Sciatic nerve (tissue), 2 donors: ENCODE measurements around the gene LDHA. TPM values are rescaled to one million over a fixed set of nuclear protein-coding genes. Genes with fewer than 3 reads are reported as not detected.
A peak's percentile ranks its signal among the peaks of the same experiment; 100 is the strongest.
"Not testable (repeated sequence)": the region's sequence is repeated elsewhere in the genome, so short reads cannot be mapped to it uniquely, and the experiment has no call there.

ENCODE experiments used
- ATAC-seq: fragments of 200-7000 bp; cut with Tn5 transposase; one replicate; pipeline ENCODE4 v1.9.1; 2020; ENCODE audit warnings: mild to moderate bottlenecking, moderate library complexity
- DNase-seq: peaks from one replicate; pipeline ENCODE4 v3.0.0-alpha.2; 2020; ENCODE audit warnings: low spot score
- intact Hi-C: fragments of 100-400 bp; cut with DNase I; formaldehyde crosslinking; loops from one replicate; pipeline ENCODE4 v1.14.2; 2022
- total RNA-seq: library from RNA; stranded (reverse); fragmentation: NEBNext Ultra II Directional; extraction: Animal tissue kit (Norgen Biotek cat#: 25700); gene quantifications from one replicate; pipeline ENCODE4 v1.2.1, GENCODE V29; 2021
- donor health status: DM: no; HTN: no; CAD: no.
- donor health status: DM: no; HTN: no; CAD: no.

Gene LDHA
- total RNA-seq, 1 donor from 2014 or later = 303 TPM

DNA sequence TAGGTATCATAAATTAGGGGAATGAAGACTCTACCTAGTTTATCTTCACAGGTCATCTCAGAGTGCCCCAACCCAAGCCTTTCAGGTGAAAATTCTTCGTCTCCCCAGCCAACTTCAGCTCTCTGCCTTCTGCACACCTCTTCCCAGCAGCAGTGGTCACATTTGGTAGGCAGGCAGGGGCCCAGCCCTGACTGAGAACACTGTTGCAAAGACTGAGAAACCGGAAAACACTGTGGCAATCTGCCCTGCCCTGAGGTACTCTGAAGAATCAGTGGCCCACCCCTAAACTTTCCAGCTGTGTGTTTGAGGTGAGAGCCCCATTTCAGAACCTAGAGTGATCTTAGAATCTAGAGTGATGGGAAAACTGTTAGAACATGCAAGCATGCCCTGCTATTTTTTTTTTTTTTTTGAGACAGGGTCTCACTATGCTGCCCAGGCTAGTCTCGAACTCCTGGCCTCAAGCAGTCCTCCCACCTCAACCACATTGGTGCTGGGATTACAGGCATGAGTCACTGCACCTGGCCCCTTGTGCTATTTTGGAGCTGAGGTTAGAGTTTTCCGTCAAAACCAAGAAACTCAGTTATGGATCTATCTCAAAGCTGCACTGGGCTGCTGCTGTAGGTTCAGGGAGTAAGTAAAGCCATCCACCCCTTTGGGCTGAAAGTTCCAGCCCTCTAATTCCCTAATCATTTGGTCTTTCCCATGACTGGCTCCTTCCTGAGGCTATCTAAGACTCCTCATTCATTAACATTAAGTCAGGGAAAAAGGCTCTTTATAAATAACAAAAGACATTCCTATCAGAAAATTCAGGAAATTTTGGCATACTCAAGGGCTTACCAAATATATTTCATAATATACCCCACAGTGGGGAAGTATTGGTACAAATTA lies 1.7 kb upstream of the LDHA start:
- intact Hi-C loops = no loop called here
- DNase-seq (no peak), ATAC-seq (no peak)

DNA sequence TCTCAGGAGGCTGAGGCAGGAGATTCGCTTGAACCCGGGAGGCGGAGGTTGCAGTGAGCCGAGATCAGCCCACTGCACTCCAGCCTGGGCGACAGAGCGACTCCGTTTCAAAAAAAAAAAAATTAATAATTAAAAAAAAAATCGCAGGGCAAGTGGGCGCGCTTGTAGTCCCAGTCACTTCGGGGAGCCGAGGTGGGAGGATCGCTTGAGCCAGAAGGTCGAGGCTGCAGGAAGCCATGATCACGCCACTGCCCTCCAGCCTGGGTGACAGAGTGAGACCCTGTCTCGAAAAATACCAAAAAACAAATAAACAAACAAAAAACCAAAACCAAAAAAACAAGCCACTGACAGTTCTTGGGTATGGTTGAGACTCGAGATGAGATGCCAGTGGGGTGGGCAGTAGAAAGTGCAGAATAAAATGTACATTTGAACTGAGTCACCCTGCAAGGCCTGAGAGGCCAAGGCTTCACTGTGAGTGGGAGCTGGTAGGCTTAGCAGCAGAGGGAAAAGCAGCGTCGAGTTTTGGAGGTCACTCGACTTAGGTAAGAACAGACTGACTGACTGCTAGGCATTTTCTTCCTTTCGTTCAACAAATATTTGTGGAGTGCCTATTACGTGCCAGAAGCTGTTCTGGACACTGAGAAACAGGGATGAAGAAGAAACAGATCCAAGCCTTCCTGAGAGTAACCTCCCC lies 635 bp upstream of the LDHA start:
- DNase-seq (no peak), ATAC-seq (no peak)
- intact Hi-C loops = no loop called here

DNA sequence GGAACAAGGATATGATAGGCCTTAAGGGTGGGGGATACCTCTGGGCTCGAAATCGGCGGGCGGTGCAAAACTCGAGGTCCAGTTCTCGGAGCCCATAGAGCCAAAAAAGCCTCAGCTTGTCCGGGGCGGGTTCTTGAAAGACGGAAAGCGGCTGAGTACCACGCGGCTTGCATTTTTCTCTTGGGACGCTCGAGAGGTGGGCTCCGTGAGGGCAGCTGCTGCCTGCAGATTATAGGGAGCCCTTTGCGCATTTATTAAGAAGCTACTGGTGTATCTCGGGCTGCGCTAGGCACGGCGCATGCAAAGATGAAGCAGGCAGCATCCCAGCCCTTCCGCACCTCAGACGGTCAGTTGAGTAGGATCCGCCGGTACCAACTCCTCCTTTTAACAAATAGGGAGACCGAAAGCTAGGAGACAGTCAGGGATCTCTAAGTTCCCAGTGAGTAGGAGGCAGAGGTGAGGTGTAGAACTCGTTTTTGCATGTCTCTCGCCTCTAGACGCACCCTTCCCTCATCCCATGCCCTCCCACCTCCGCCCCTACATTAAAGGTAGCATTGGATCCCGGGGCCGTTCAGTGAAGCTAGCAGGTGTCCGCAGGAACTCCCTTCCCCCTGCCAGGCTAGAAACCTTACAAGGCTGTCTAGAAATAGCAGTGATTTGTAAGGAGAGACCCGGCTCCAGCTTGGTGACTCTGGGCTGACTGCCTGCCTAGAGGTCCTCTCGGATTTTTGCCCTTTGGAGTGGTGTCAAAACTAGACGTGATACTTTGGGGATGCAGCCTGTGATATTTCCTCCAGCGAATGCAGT lies 768 bp downstream of the LDHA start:
- intact Hi-C loops = no loop called here
- DNase-seq = no peak
- peak; percentile 3 for ATAC-seq

DNA sequence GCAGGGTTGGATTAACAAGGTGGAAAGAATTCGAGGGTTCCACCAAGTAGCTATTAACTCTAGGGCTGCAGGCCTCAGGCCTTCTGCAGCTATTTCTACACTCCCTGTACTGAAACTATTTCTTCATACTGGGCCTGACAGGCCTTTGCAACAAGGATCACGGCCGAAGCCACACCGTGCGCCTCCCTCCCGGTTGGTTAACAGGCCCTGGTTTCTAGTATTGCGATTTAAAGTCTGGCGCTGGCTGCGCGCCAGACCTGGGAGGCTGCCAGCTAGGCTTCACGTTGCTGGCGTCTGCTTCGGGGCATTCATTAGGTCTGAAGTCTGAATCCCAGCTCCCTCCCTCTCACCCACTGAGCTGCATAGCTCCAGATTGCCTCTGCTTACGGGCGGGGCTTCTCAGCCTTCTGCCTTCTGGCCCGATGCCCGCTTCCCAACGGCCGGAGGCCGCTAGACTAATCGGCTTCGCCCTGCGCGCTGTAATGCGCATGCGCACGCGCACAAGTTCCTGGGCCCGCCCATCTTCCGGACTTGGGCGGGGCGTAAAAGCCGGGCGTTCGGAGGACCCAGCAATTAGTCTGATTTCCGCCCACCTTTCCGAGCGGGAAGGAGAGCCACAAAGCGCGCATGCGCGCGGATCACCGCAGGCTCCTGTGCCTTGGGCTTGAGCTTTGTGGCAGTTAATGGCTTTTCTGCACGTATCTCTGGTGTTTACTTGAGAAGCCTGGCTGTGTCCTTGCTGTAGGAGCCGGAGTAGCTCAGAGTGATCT lies 1.6 kb downstream of the LDHA start:
- intact Hi-C loops = no loop called here
- DNase-seq (peak; percentile 99), ATAC-seq (peak; percentile 96)

DNA sequence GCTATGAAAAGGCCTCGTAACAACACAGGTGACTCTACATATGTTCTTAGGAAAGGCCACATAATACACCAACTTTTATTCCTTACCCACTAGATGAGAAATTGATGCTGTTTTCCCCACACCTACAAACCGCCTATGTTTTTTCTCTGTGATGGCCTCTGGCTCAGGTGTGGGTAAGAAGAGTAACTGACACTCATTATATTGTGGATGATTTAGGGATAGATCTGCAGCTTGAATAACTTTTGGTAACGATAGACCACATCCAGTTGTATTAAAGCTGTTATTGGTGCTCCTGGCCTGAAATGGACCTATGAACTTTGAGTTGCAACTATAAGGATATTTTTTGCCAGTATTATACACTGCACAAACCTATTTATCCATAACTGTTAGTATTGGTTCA lies 3.6 kb downstream of the LDHA start:
- DNase-seq = no peak
- ATAC-seq = no peak
- intact Hi-C loops = no loop called here

DNA sequence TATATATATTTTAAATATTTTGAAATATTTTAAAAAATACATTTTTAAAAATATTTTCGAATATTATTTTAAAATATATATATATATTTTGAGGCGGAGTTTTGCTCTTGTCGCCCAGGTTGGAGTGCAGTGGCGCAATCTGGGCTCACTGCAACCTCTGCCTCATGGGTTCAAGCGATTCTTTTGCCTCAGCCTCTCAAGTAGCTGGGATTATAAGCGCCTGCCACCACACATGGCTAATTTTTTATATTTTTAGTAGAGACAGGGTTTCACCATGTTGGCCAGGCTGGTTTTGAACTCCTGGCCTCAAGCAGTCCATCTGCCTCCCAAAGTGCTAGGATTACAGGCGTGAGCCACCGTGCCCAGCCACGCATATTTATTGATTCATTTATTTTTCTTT lies 6.7 kb downstream of the LDHA start:
- DNase-seq, intact Hi-C loops, ATAC-seq: not testable (repeated sequence)

DNA sequence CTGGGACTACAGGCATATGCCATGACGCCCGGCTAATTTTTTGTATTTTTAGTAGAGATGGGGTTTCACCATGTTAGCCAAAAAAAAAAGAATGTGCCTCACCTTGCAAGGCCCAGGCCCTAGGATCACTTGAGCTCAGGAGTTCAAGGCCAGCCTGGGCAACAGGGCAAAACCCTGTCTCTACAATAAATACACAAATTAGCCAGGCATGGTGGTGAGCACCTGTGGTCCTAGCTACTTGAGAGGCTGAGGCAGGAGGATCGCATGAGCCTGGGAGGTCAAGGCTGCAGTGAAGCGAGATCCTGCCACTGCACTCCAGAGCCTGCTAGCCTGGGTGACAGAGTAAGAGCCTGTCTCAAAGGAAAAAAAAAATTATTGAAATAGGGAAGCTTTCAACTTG lies 9.7 kb downstream of the LDHA start:
- intact Hi-C loops = no loop called here
- no peak for DNase-seq
- no peak for ATAC-seq

DNA sequence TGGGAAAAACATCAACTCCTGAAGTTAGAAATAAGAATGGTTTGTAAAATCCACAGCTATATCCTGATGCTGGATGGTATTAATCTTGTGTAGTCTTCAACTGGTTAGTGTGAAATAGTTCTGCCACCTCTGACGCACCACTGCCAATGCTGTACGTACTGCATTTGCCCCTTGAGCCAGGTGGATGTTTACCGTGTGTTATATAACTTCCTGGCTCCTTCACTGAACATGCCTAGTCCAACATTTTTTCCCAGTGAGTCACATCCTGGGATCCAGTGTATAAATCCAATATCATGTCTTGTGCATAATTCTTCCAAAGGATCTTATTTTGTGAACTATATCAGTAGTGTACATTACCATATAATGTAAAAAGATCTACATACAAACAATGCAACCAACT lies 13.0 kb downstream of the LDHA start:
- intact Hi-C loops, DNase-seq, ATAC-seq: not testable (repeated sequence)

DNA sequence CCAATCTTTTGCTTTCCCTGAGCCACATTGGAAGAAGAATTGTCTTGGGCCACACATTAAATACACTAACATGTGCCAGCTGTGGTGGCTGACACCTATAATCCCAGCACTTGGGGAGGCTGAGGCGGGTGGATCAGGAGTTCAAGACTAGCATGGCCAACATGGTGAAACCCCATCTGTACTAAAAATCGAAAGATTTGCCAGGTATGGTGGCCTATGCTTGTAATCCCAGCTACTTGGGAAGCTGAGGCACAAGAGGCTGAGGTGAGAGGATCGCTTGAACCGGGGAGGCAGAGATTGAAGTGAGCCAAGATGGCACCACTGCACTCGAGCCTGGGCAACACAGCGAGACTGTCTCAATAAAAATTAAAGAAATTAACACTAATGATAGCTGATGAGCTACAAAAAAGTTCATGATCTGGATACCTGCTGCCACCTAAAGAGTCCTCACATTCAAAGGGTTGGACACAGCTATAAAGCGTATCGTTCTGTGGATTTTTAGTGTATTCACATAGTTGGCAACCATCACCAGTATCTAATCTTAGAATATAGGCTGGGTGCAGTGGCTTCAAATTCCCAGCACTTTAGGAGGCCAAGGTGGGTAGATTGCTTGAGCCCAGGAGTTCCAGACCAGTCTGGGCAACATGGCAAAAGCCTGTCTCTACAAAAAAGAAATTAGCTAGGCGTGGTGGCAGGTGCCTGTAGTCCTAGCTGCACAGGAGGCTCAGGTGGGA lies 14.4 kb downstream of the LDHA start:
- DNase-seq (no peak), ATAC-seq (no peak)
- intact Hi-C loops = no loop called here

DNA sequence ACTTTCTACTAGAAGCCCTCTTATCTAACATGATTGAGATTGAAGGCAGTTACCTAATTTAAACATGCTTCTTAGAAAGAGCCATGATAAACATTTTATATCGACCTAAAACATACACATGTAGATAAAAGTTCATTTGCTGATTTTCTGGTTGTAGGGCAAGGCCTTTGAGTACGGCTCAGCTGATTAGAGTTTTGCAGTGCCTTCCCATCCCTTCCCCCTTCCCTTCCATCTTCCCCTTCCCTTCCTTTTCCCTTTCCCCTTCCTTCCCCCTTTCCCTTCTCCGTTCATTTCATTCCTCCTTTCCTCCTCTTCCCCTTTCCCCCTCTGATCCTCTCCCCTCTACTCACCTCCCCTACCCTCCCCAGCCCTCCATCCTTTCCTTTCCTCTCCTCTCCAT lies 22.1 kb downstream of the LDHA start:
- no peak for ATAC-seq
- intact Hi-C loops = no loop called here
- no peak for DNase-seq

DNA sequence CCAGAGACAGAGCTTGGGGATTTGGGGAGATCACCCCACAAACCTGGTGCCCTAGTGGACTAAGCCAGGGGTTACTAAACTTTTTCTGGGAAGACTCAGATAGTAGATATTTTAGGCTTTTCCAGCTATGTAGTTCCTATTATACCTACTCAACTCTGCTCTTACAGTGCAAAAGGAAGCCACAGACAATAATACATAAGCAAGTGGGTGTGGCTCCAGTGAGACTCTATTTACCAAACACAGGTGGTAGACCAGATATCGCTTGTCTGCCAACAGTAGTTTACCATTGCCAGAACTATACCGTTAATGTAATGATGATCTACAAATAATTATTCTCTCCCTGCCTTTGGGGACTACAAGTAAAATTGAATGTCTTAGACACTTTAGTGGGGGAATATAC lies 24.7 kb downstream of the LDHA start:
- ATAC-seq (no peak), DNase-seq (no peak)
- intact Hi-C loops = no loop called here

DNA sequence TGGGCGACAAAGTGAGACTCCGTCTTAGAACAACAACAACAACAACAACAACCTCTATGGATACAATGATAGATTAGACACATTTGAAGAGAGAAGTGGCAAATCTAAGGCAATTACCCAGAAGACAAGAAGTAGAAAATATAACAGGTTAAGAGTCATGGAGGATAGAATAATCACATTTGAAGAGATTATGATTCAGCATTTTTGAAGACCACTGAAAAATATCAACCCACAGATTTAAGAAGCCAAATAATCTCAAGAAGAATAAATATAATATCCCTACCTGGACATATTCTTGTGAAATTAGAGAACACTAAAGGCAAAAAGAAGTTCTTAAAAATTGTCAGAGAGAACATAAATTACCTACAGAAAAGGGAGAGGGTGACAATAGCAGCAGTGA lies 25.7 kb downstream of the LDHA start:
- intact Hi-C loops = no loop called here
- DNase-seq = no peak
- no peak for ATAC-seq

DNA sequence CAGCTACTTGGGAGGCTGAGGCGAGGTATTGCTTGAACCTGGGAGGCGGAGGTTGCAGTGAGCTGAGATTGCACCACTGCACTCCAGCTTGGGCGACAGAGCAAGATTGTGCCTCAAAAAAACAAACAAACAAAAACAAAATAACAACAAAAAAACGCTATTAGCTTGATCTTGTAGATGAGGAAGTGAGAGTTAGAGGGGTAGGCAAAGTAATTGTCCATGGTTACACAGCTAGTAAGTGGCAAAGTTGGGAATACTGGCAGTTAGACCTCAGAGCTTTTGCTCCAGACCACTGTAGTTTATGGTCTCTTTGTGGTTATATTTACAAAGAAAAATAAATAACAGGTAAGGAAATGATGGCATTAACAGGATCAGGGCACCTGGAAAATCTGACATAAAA lies 32.9 kb downstream of the LDHA start:
- ATAC-seq = no peak
- intact Hi-C loops = no loop called here
- DNase-seq = no peak

DNA sequence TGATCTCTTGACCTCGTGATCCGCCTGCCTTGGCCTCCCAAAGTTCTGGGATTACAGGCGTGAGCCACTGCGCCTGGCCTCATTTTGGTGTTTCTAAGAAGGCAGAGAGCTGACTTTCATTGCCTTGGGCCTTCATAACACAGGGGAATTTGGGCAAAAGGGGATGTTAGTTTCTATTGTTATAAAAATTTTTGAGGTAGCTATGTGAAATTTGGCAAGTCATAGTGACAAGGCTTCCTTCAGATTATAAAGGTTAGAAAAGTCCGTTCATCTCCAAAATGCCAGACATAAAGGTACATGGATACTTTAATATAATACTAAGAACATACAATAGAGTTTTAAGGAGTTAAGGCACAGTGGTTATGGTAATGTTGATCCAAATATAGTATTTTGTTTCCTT lies 35.0 kb downstream of the LDHA start:
- no peak for ATAC-seq

DNA sequence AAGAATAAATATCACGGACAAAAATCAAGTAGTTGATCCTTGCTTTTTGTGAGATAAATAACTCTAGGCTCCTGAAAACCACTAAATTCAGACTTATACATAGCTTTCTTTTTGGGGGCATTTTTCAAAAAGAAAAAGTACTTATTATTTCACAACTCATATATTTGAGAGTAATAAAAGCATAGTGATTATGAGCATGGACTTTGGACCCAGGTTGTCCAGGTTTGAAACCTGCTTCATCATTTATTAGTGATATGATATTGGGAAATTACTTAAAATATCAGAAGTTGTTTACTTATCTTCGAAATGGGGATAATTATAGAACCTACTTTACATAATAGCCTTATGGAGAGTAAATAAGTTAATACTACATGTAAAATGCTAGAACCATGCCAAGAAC lies 44.3 kb downstream of the LDHA start:
- ATAC-seq = no peak
- intact Hi-C loops = no loop called here
- DNase-seq = no peak

More for the DNA sequence above, 35.0 kb downstream of the LDHA start:
- DNase-seq = no peak
- intact Hi-C loops = no loop called here

DNA sequence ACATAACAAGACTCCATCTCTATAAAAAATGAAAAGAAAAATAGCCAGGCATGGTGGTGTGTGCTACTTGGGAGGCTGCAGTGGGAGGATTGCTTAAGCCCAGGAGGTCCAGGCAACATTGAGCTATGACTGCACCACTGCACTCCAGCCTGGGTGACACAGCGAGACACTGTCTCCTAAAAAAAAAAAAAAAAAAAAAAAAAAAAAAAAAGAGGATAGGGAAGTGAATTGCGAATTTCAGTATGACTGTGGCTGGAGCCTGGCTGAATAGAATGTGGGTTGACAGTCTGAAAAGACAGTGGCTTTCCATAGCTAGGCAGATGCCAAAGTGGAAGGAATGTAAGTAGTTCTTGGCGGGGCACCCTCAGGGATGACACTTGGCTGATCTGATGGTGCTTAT lies 54.9 kb downstream of the LDHA start:
- DNase-seq (no peak), ATAC-seq (no peak)
- intact Hi-C loops = no loop called here

DNA sequence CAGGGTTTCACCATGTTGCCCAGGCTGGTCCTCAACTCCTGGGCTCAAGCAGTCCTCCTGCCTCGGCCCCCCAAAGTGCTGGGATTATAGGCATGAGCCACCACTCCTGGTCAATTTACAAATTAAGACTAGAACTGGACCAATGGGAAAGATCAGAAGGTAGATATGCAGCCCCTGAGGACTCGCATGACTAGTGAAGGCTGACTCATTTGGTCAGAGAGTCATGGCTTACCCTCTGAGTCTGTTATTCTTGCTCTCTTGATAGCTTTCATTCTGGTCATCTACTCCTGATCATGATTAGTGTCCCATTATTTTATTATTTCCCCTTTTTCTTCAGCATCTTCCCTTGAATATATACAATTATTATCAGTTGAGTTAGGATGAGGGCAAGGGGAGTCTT lies 58.6 kb downstream of the LDHA start:
- DNase-seq = no peak

DNA sequence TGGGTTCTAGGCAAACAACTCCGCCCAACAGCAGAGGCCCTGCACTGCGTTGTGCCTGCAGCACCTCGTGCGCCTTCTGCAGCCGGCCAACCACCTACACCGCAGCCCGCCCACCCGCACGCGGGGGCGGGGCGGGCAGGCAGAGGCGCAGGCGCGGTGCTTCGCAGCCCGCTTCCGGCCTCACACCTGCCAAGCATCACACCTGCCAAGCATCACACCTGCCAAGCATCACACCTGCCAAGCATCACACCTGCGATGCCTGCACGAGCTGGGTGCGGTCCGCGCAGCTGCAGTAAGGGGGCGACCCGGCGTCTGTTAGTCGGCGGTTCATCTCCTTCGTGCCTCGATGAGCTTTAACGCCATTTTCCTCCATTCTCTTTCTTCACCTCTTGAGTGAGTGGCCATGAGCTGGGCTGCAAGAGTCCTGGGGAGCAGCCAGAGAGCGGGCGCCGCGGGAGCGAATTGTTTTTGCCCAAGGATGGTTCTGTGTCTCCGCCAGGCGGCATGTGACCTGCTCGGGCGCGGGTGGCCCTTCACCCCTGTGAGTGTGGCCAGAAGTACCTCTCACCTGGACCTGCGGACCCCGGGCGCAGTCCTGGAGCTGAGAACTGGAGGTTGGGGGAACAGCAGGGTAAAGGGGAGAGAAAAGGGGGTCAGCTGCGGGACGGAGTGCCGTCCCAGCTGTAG lies 61.5 kb downstream of the LDHA start, which contains the start of gene LDHAL6A:
Gene LDHAL6A (plus strand): TSS at position 171 of the 687 bp plus-strand sequence. CDS start 825 bp downstream, outside the sequence.
- ATAC-seq (no peak), DNase-seq (no peak)
- intact Hi-C loops = no loop called here

More for the DNA sequence above, 58.6 kb downstream of the LDHA start:
- intact Hi-C loops = no loop called here
- ATAC-seq = no peak
